Measurements from ENCODE around the gene CHP2.

DNA sequence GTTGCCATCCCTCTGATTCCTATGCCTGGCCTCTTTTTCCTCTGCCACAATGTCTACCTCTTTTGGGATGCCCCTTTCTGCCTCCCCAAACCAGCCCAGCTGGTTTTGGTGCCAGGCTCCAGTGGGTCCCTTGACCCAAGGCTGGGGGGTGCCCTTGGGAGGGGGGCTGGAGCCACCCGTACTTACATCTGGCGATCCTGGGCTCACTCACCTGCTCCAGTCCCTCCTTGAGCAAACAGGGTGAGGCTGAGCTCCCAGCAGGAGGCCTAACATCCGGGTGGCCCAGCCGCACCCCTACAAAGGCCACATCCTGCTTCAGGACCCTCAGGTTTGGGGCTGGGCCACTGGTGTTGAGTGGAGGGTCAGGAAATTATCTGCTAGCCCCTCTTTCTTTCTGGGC, 43.0 kb upstream of the CHP2 start:
- TF ChIP-seq, protein P1, sequence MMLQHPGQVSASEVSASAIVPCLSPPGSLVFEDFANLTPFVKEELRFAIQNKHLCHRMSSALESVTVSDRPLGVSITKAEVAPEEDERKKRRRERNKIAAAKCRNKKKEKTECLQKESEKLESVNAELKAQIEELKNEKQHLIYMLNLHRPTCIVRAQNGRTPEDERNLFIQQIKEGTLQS (IDR thresholded peaks at IDR 0.05), result no peak
- TF ChIP-seq, protein P1 (CRISPR knock-in tag; conservative IDR thresholded peaks at IDR 0.05), result no peak
- no peak for TF ChIP-seq JUND (IDR thresholded peaks at IDR 0.05; ENCODE audit: borderline replicate concordance, low read depth, low read length)
- no peak for TF ChIP-seq JUND (tag; IDR thresholded peaks at IDR 0.05; ENCODE audit: borderline replicate concordance, low read depth, low read length)
- TF ChIP-seq FOXK1 (CRISPR knock-in tag; IDR thresholded peaks at IDR 0.05; ENCODE audit: borderline replicate concordance), result no peak
- no peak for TF ChIP-seq POLR2AphosphoS5 (IDR thresholded peaks at IDR 0.05; ENCODE audit: control insufficient read depth, insufficient read depth, low read depth, low read length)
- TF ChIP-seq, protein P2, sequence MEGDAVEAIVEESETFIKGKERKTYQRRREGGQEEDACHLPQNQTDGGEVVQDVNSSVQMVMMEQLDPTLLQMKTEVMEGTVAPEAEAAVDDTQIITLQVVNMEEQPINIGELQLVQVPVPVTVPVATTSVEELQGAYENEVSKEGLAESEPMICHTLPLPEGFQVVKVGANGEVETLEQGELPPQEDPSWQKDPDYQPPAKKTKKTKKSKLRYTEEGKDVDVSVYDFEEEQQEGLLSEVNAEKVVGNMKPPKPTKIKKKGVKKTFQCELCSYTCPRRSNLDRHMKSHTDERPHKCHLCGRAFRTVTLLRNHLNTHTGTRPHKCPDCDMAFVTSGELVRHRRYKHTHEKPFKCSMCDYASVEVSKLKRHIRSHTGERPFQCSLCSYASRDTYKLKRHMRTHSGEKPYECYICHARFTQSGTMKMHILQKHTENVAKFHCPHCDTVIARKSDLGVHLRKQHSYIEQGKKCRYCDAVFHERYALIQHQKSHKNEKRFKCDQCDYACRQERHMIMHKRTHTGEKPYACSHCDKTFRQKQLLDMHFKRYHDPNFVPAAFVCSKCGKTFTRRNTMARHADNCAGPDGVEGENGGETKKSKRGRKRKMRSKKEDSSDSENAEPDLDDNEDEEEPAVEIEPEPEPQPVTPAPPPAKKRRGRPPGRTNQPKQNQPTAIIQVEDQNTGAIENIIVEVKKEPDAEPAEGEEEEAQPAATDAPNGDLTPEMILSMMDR (IDR thresholded peaks at IDR 0.05 in 2 of 3, conservative IDR thresholded peaks at IDR 0.05 in 1 of 3; ENCODE audit: insufficient read depth in 2 of 3, low read depth in 1 of 3, low read length in 3 of 3), result no peak
- TF ChIP-seq SPI1 (IDR thresholded peaks at IDR 0.05; ENCODE audit: borderline replicate concordance, low read depth, low read length), result no peak
- TF ChIP-seq ZNF316 (IDR thresholded peaks at IDR 0.05), result no peak
- TF ChIP-seq FOXJ3 (CRISPR knock-in tag; IDR thresholded peaks at IDR 0.05), result no peak
- no peak for TF ChIP-seq ATF7 (IDR thresholded peaks at IDR 0.05)
- TF ChIP-seq, protein P3, sequence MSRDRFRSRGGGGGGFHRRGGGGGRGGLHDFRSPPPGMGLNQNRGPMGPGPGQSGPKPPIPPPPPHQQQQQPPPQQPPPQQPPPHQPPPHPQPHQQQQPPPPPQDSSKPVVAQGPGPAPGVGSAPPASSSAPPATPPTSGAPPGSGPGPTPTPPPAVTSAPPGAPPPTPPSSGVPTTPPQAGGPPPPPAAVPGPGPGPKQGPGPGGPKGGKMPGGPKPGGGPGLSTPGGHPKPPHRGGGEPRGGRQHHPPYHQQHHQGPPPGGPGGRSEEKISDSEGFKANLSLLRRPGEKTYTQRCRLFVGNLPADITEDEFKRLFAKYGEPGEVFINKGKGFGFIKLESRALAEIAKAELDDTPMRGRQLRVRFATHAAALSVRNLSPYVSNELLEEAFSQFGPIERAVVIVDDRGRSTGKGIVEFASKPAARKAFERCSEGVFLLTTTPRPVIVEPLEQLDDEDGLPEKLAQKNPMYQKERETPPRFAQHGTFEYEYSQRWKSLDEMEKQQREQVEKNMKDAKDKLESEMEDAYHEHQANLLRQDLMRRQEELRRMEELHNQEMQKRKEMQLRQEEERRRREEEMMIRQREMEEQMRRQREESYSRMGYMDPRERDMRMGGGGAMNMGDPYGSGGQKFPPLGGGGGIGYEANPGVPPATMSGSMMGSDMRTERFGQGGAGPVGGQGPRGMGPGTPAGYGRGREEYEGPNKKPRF (IDR thresholded peaks at IDR 0.05; ENCODE audit: low read depth, low read length), result no peak
- TF ChIP-seq NCOA1 (IDR thresholded peaks at IDR 0.05; ENCODE audit: low read depth), result no peak
- no peak for TF ChIP-seq KAT2B (IDR thresholded peaks at IDR 0.05; ENCODE audit: low read depth, low read length)
- TF ChIP-seq MYBL2 (IDR thresholded peaks at IDR 0.05; ENCODE audit: low read depth), result no peak
- no peak for TF ChIP-seq MYBL2 (CRISPR knock-in tag; IDR thresholded peaks at IDR 0.05; ENCODE audit: borderline replicate concordance)

All from K562 (cell line).